Dermis microvascular lymphatic vessel endothelial cell (primary cell): ENCODE results near the gene SIGLEC14. TPM values are rescaled to one million over a fixed set of nuclear protein-coding genes. Genes with fewer than 3 reads are reported as not detected.
A peak's percentile ranks its signal among the peaks of the same experiment; 100 is the strongest.
"Not testable (repeated sequence)": the region's sequence is repeated elsewhere in the genome, so short reads cannot be mapped to it uniquely, and the experiment has no call there.

Source experiments
- DNase-seq, 2 donors: peaks; one replicate each; pipeline versions ENCODE4 v3.0.0 to v3.0.0-alpha.2; 2010; ENCODE audit warnings: low read depth in 2 of 2
- total RNA-seq: library from RNA; depleted of rRNA; stranded (reverse); fragments of >200 nt; gene quantifications from 2 replicates; pipeline ENCODE4 v1.2.1, GENCODE V29; 2014

Gene SIGLEC14
- total RNA-seq, 1 donor from 2014 or later, result not detected

DNA sequence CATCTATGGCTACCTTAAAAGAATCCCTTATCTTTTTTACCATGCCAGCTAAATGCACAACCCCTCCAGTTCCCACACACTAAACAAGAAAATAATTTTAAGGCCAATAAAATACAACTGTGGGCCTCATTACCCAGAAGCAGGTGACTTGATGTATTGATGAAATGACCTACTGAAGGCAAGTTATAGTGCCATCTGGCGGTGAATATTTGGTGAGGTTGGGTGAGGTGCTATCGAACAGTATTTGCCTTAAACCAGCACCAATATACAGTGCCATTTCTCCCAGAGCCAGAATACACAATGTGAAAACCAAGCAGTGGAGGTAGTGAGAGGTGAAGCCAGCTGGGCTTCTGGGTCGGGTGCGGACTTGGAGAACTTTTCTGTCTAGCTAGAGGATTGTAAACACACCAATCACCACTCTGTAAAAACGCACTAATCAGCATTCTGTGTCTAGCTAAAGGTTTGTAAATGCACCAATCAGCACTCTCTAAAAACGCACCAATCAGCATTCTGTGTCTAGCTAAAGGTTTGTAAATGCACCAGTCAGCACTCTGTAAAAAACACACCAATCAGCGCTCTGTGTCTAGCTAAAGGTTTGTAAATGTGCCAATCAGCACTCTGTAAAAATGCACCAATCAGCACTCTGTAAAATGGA, 29.4 kb upstream of the SIGLEC14 start:
- peak; percentile 36 to 56 for DNase-seq

- no peak for DNase-seq
Measured at GRCh38 chr19:51668216-51668615, 21.6 kb upstream of the SIGLEC14 start.

DNA sequence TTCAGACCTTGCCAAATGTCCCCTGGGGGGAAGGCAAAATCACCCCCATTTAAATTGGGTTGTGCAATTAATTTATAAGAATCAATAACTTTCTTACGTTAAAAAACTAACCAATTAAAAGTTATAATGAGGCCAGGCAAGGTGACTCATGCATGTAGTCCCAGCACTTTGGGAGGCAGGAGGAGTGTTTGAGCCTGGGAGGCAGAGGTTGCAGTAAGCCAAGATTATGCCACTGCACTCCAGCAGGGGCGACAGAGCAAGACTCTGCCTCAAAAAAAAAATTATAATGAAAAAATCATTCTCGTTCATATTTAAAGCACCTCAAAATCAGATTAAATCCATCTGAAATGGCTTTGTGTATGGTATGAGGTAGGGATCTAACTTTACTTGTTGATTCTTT, 18.4 kb upstream of the SIGLEC14 start:
- no peak for DNase-seq

DNA sequence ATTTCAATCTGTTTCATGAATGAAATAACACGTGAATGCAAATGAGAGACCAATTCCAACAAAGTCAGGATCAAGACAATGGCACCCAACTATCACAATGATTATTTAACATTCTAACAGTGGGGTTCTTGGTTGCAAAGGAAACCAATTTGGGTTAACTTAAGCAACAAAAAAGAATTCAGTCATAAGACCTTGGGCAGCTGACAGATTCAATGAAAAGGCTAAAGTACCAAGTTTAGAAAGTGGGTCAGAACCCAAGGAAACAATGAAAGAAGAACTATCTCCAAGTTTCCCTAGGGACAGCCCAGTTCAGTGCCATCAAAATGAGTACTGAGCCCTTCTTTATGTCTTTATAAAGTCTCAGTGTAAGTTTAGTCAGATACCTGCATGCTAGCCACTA, 17.5 kb upstream of the SIGLEC14 start:
- DNase-seq, result no peak

- DNase-seq, result no peak
Measured at GRCh38 chr19:51663650-51664049, 17.0 kb upstream of the SIGLEC14 start.

GRCh38 chr19:51660975-51661600, 14.5 kb upstream of the SIGLEC14 start:
- peak; percentile 45 to 81 for DNase-seq

- DNase-seq, result no peak
Measured at GRCh38 chr19:51654783-51655182, 8.2 kb upstream of the SIGLEC14 start.

DNA sequence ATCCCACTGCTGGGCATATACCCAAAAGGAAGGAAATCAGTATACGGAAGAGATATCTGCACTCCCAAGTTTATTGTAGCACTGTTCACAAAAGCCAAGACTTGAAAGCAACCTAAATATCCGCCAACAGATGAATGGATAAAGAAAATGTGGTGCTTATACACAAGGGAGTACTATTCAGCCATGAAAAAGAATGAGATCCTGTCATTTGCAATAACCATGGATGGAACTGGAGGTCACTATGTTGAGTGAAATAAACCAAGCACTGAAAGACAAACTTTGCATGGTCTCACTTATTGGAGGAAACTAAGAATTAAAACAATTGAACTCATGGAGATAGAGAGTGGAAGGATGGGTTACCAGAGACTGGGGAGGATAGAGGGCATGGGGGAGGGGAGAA, 6.5 kb upstream of the SIGLEC14 start:
- no peak for DNase-seq

DNA sequence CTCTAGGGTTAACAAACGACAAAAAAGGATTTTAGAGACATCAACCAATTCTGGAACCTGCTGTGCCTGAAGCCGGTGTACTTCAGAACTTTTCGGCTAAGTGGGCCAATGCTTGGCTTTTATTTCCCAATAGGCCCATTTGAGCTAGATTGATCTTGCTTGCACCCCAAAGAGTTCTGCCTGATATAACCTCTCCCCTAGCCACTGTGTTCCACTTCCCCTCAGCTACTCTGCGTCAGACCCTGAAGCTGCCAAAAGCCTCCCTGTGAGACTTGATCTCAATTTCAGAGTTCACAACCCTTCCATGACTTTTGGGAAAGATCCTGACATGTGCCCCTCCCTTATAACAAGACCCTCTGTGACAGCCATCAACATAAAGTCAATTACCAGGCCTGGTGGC, 5.6 kb upstream of the SIGLEC14 start:
- DNase-seq, result no peak

GRCh38 chr19:51651216-51651846, 4.7 kb upstream of the SIGLEC14 start:
- no peak for DNase-seq

- no peak for DNase-seq
Measured at GRCh38 chr19:51647318-51647717, 693 bp upstream of the SIGLEC14 start.

- DNase-seq, result no peak
Measured at GRCh38 chr19:51644636-51645271, 1.9 kb downstream of the SIGLEC14 start.

DNA sequence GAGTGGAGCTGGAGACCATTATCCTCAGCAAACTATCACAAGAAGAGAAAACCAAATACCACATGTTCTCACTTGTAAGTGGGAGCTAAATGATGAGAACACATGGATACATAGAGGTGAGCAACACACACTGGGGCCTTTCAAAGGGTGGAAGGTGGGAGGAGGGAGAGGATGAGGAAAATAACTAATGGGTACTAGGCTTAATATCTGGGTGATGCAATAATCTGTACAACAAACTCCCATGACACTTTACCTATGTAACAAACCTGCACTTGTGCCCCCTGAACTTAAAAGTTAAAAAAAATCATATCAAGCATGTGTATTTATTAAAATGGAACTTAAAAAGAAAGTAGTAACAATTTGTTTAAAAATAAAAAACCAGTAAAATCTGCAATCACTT, 5.0 kb downstream of the SIGLEC14 start:
- DNase-seq, result no peak

DNA sequence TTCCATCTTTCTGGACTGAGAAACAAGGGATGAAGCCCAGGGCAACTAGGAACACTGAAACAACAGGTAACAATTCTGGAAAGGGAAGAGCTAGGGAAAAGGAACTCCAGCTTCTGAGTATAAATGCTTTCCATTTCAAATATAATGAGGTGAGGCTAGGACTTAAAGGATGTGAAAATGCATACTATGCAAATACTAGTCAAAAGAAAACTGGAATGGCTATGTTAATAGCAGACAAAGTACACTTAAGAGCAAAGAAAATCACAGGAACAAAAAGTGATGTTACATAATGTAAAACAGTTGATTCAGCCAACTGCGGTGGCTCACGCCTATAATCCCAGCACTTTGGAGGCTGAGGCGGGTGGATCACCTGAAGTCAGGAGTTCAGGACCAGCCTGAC, 6.2 kb downstream of the SIGLEC14 start:
- no peak for DNase-seq

DNA sequence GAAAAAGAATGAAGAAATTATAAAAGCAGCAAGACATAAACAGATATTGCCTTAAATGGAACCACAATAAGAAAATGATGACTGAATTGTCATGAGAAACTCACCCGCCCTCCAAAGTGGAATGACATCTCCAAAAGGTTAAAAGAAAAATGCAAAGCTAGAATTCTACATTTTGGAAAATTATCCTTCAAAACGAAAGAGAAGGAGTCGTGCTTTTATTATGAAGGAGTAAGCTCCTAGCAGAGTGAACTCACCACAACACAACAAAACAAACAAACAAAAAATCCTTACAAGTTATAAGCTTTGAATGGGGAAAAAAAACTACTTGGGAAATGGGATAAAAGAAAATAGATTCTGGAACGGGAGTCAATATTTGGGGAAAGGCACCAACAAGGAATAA, 6.7 kb downstream of the SIGLEC14 start:
- DNase-seq, result no peak

DNA sequence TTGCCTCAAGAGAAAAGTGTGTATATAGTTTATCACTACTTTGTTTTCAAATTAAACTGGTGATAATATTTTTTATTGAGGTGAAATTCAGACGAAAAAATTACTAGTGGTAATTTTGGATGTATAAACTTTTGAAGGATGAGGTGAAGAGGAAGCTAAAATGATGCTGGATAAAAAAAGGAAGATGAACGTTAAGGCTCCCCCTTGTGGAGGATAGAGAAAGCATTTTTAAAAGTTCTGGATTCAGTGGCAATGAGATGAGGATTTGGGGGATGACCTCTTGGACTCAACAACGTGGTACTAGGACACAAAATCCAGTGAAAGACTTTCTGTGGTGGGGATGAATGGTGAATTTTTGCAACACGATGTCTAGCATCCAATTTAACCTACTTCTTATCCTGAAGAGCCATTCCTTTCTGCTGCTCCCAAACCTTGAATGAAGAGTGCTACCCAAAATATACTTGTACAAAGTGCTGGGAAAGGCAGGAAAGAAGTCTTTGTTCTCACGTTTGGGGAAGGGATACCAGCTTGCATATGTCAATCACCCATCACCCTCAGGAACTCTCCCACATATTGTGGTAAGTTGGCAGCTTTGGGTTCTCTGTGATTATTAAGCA, 9.2 kb downstream of the SIGLEC14 start:
- DNase-seq, result no peak

DNA sequence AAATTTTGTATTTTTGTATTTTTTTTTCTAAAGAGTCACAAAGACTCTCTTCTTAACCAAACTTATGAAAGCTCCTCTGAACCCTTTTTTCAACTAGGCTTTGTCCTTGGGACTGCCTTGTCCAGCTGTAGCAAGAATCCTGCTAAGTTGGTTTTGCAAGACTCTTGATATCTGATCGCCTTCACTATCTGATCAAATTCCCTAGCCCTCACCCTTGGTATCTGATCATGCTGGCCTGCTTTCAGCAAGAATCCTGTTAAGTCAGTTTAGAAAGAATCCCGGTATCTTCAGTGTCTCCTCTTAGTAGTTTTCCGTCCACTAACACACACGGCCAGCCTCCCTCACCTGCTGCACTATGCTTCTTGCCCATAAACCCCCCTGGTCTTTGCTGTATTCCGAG, 14.5 kb downstream of the SIGLEC14 start:
- no peak for DNase-seq

- DNase-seq, result not testable (repeated sequence)
Measured at GRCh38 chr19:51630315-51630714, 16.3 kb downstream of the SIGLEC14 start, which contains the start of gene SIGLEC5. SIGLEC5 (minus strand) TSS chr19:51630401; CDS start chr19:51630335, 66 bp downstream.

- DNase-seq, result no peak
Measured at GRCh38 chr19:51628153-51628939, 18.3 kb downstream of the SIGLEC14 start.

DNA sequence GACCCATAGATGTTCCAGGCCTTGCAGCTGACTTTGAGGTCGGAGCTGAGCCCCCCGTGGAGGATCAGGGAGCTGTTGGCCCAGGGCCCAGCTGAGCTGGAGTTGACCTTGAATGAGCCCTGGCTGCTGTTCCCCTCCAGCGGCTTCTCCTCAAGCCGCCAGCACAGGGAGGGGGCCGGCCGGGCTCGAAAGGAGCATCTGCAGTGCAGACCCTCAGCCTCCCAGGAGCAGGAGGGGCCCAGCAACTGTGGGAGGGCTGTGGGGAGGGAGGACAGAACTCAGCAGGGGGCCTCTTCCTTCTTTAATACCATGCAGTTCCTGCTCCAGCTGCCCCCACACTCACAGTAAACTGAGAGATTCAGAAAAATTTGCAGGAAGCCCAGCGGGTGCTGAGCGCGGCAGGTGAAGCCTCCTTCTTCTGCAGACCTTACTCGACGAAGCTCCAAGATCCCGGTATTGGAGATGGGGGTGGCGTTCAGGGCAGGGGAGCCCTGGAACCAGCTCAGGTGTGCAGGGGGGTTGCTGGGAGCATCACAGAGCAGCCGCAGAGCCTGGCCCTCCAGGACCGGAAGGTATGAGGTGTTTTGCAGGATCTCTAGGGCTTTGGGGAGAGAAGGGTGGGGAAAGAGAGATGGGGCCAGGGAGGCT, 19.0 kb downstream of the SIGLEC14 start:
- no peak for DNase-seq

- no peak for DNase-seq
Measured at GRCh38 chr19:51626675-51627074, 19.9 kb downstream of the SIGLEC14 start.
